ENCODE results near the gene LTBP3.

DNA sequence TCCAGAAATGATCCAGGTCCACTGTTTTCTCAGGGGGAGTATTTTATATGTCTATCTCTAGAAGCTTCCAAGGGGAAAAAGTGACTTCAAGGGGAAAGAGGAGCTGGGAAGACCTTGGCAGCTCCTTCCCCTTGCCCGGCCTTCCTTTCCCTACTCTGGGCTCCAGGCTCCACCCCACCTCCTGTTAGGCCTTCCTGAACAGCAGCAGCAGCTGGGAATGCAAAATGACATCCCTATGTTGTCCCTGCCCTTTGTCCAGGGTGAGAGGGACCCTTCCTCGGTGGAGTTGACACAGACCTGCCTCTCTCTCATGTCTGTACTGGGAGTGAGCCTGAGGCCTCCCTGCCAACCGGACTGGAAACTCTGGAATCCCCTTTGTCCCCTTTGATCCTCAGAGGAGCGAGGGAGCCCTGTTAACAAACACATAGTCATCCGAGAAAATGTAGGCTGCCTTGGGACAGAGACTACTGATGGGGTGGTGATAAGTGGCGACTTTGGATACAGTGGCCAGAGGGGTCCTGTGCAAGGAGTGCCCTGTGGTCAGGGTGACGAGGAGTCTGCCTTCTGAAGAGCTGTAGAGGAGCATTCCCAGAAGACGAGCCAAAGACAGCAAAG is 68.3 kb downstream of the LTBP3 start:
- no peak for TF ChIP-seq SP1 (IDR thresholded peaks at IDR 0.05)
- TF ChIP-seq NFRKB (IDR thresholded peaks at IDR 0.05) = no peak
- no peak for TF ChIP-seq ZNF384 (IDR thresholded peaks at IDR 0.05)
- no peak for TF ChIP-seq HDGF (IDR thresholded peaks at IDR 0.05; ENCODE audit: borderline replicate concordance)
- no peak for TF ChIP-seq ARNT (IDR thresholded peaks at IDR 0.05)
- no peak for TF ChIP-seq SUZ12 (IDR thresholded peaks at IDR 0.05)
- no peak for TF ChIP-seq FOXK2 (IDR thresholded peaks at IDR 0.05)
- TF ChIP-seq ELF4 (IDR thresholded peaks at IDR 0.05) = no peak
- TF ChIP-seq CTBP1 (IDR thresholded peaks at IDR 0.05; ENCODE audit: borderline replicate concordance) = no peak
- no peak for TF ChIP-seq FOXA1 (IDR thresholded peaks at IDR 0.05)
- no peak for TF ChIP-seq TARDBP (IDR thresholded peaks at IDR 0.05)

Measured in HEK293T (cell line).